Neural crest cell (in vitro differentiated cells): Measurements from ENCODE around the gene HOXC13. TPM values are rescaled to one million over a fixed set of nuclear protein-coding genes. Genes with fewer than 3 reads are reported as not detected.

Source experiments
- DNase-seq: peaks from one replicate; pipeline ENCODE4 v3.0.0; 2021; ENCODE audit warnings: low read depth, mixed read lengths, low spot score
- H3K27ac Mint-ChIP-seq: one replicate; pipeline ENCODE4 v1.8.0; 2021; ENCODE audit warnings: mild to moderate bottlenecking, mixed read lengths; ENCODE audit not compliant: unreplicated experiment
- H3K27me3 Mint-ChIP-seq: 2 replicates; pipeline ENCODE4 v1.8.0; 2021; ENCODE audit warnings: low read depth, mild to moderate bottlenecking, mixed read lengths
- H3K36me3 Mint-ChIP-seq: 2 replicates; pipeline ENCODE4 v1.8.0; 2021; ENCODE audit warnings: low read depth, mild to moderate bottlenecking, mixed read lengths
- H3K4me1 Mint-ChIP-seq: 2 replicates; pipeline ENCODE4 v1.8.0; 2021; ENCODE audit warnings: mixed read lengths
- H3K4me3 Mint-ChIP-seq: one replicate; pipeline ENCODE4 v1.8.0; 2021; ENCODE audit warnings: mild to moderate bottlenecking, mixed read lengths
- H3K9me3 Mint-ChIP-seq: 2 replicates; pipeline ENCODE4 v1.8.0; 2021; ENCODE audit warnings: mixed read lengths
- CTCF ChIP-seq: fragments of 200-600 bp; sonication (generic); conservative IDR thresholded peaks from 2 replicates; pipeline ENCODE4 v1.5.0; 2021; ENCODE audit warnings: antibody characterized with exemption, mild to moderate bottlenecking
- total RNA-seq: library from RNA; stranded (reverse); gene quantifications from 2 replicates; pipeline ENCODE4 v1.2.1, GENCODE V29; 2021

The HOXC13 gene
- total RNA-seq, 1 donor from 2014 or later: not detected

- Mint-ChIP-seq H3K36me3 (peaks cover 3% of the 10 kb centered on the region), H3K9me3 (no peaks in the 10 kb centered on the region), H3K4me3 (no peak overlapping the region), H3K27me3 (peaks cover 100% of the 10 kb centered on the region), H3K4me1 (no peaks in the 10 kb centered on the region), H3K27ac (no peak overlapping the region)
- DNase-seq: no peak
- no peak for TF ChIP-seq CTCF
These were observed 44.3 kb downstream of the HOXC13 start for GRCh38 chr12:53982648-53983567.

GRCh38 chr12:53983568-53983949, 44.9 kb downstream of the HOXC13 start:
- Mint-ChIP-seq H3K9me3 (no peaks in the 10 kb centered on the region), H3K27ac (no peak overlapping the region), H3K36me3 (peaks cover 3% of the 10 kb centered on the region), H3K4me1 (no peaks in the 10 kb centered on the region), H3K27me3 (peaks cover 100% of the 10 kb centered on the region), H3K4me3 (no peak overlapping the region)
- no peak for TF ChIP-seq CTCF
- DNase-seq: no peak

GRCh38 chr12:53983950-53984572, 45.4 kb downstream of the HOXC13 start:
- Mint-ChIP-seq H3K36me3 (peaks cover 3% of the 10 kb centered on the region), H3K9me3 (no peaks in the 10 kb centered on the region), H3K27me3 (peaks cover 100% of the 10 kb centered on the region), H3K4me1 (peaks cover 3% of the 10 kb centered on the region), H3K27ac (no peak overlapping the region), H3K4me3 (no peak overlapping the region)
- no peak for DNase-seq
- no peak for TF ChIP-seq CTCF

- peaks cover 8% of the 10 kb centered on the region for H3K4me1 Mint-ChIP-seq
- H3K27ac Mint-ChIP-seq: no peak within 1 kb of the TSS
- H3K4me3 Mint-ChIP-seq: peak within 1 kb of the TSS; percentile 68
- peak; percentile 70 for TF ChIP-seq CTCF
- H3K36me3 Mint-ChIP-seq: peaks cover 3% of the 10 kb centered on the region
- H3K27me3 Mint-ChIP-seq: peaks cover 100% of the 10 kb centered on the region
- peak; percentile 76 for DNase-seq
- H3K9me3 Mint-ChIP-seq: no peaks in the 10 kb centered on the region
These were observed 46.5 kb downstream of the HOXC13 start, which contains the start of gene HOXC10 for GRCh38 chr12:53984901-53985691. Gene HOXC10, plus strand, starts transcription at chr12:53985146. Its CDS starts 114 bp downstream, at chr12:53985260.

- no peak for DNase-seq
- H3K36me3 Mint-ChIP-seq: peaks cover 3% of the 10 kb centered on the region
- no peak for TF ChIP-seq CTCF
- peak overlapping the region; percentile 68 for H3K4me3 Mint-ChIP-seq
- no peaks in the 10 kb centered on the region for H3K9me3 Mint-ChIP-seq
- H3K4me1 Mint-ChIP-seq: peaks cover 8% of the 10 kb centered on the region
- peaks cover 100% of the 10 kb centered on the region for H3K27me3 Mint-ChIP-seq
- no peak overlapping the region for H3K27ac Mint-ChIP-seq
These were observed 47.0 kb downstream of the HOXC13 start for GRCh38 chr12:53985692-53985993.
